K562 treated with DMSO at 1 percent for 24 hours (cell line): Measurements from ENCODE around the gene THOC5. TPM values are rescaled to one million over a fixed set of nuclear protein-coding genes. Genes with fewer than 3 reads are reported as not detected.

Source experiments
- total RNA-seq: library from RNA; unstranded; fragments of 300-600 nt; gene quantifications from 2 replicates; pipeline ENCODE4 v1.2.3, GENCODE V29; 2022; ENCODE audit warnings: low read depth; ENCODE audit not compliant: insufficient read depth

The THOC5 gene
- 35.0 and 40.0 TPM in 2 replicates for total RNA-seq

DNA sequence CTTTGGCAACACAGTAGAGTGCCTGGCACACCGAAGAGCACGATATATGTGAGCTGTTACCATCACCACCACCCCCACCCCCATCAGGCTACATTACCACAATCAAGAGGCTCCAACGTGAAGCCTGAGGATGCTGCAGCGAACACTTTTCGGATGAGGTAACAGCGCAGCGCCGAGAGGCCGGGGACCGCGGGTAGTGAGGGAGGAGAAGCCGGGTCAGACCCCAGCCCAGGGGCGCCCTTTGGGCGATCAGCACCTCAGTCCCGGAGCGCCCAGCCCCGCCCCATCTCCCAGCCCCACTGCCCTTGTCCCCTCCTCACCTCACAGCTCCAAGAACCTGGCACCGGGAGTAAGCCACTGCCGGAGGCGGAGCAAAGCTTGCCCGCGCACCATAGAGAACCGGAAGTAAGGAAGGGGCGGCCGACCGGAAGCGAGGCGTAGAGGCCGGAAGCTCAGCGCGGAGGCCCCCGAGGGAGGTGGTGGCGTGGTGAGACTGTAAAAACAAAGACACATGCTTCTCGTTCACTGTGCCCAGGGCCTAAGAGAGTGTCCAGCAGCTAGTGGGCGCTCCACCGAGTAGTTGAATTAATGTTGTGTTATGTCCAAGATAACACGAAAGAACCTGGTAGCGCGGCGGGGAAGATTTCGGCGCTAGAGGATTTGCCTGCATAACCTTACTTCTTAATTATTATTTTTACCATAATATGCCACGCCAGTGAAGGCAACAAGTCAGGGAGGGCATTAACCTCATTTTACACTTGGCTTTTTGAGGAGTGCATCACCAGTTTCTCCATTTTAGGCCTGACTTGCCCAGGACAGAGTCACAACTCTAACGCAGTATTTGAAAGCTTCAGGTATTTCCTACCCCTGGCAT is at the start of gene THOC5:
THOC5 (minus strand) TSS at position 407 of the 874 bp plus-strand sequence. CDS start 4,610 bp downstream, outside the sequence.

DNA sequence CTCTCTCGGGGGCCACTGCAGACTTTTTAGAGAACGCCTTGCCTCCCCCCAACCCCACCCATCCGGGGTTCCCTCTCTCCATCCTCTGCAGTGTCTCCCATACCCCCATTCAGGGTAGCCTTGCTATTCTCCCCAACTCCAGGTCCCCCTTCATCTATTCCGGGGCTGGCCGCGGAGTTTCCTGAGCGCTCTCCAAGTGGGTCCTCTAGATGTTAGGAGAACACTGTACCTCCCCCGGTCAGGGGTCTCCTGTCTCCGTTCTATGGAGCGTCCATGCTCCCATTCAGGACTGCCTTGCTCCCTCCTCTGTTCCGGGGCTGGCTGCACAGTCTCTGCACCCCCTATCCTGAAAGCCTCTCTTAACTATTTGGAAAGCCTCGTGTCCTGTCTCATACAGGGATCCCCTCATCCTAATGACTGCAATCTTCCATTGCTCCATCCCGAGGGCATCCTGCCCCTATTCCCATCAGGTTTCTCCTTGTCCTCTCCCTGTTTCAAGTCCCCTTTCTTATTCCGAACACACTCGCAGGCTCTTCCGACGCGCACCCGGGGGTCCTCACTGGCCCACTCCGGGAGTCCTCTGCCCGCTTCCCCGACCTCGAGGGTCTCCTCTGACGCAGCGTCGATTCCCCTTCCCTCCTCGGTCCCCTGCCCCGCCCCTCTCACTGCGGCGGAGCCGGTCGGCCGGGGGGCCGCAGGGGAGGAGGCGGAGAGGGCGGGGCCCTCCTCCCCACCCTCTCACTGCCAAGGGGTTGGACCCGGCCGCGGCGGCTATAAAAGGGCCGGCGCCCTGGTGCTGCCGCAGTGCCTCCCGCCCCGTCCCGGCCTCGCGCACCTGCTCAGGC is 73.9 kb downstream of the THOC5 start, which contains the start of gene NEFH:
NEFH (plus strand) TSS at position 802 of the 845 bp plus-strand sequence. CDS start 45 bp downstream, outside the sequence.

Other genes starting within 250 kb of the THOC5 start
- gene GAS2L1, start 247.1 kb downstream of the THOC5 start, total RNA-seq = 25.4 and 25.5 TPM in 2 replicates
- 0.82 TPM in 1 of 2 replicates, not detected in the other for gene RASL10A, start 238.1 kb downstream of the THOC5 start, total RNA-seq
- gene AP1B1, start 165.2 kb downstream of the THOC5 start, total RNA-seq = 84.0 and 91.3 TPM in 2 replicates
- not detected in 2 replicates for gene RFPL1, start 115.2 kb downstream of the THOC5 start, total RNA-seq
- gene NEFH, start 73.5 kb downstream of the THOC5 start, total RNA-seq = 2.7 and 3.6 TPM in 2 replicates
- gene NIPSNAP1, start 27.4 kb upstream of the THOC5 start, total RNA-seq = 29.2 and 30.0 TPM in 2 replicates
- gene NF2, start 49.9 kb upstream of the THOC5 start, total RNA-seq = 9.3 and 9.7 TPM in 2 replicates
- 0.15 TPM in 1 of 2 replicates, not detected in the other for gene CABP7, start 166.2 kb upstream of the THOC5 start, total RNA-seq
- 35.8 and 36.8 TPM in 2 replicates for gene ZMAT5, start 213.2 kb upstream of the THOC5 start, total RNA-seq
- gene UQCR10, start 213.6 kb upstream of the THOC5 start, total RNA-seq = 101 and 102 TPM in 2 replicates